OCI-LY1 (cell line): ENCODE data around the gene DPH6.

Source experiments
- CTCF ChIP-seq: fragments of 200-600 bp; sonication (generic), shearing (Covaris generic); IDR thresholded peaks from 2 replicates; pipeline ENCODE4 v1.5.1; 2017; ENCODE audit warnings: mild to moderate bottlenecking, antibody characterized with exemption, low read length, moderate library complexity, mixed read lengths
- EZH2 ChIP-seq: fragments of 200-600 bp; sonication (generic), shearing (Covaris generic); IDR thresholded peaks from 2 replicates; pipeline ENCODE4 v1.8.0; 2017; ENCODE audit warnings: borderline replicate concordance, mixed run types, mild to moderate bottlenecking, antibody characterized with exemption, low read length, moderate library complexity, mixed read lengths

DNA sequence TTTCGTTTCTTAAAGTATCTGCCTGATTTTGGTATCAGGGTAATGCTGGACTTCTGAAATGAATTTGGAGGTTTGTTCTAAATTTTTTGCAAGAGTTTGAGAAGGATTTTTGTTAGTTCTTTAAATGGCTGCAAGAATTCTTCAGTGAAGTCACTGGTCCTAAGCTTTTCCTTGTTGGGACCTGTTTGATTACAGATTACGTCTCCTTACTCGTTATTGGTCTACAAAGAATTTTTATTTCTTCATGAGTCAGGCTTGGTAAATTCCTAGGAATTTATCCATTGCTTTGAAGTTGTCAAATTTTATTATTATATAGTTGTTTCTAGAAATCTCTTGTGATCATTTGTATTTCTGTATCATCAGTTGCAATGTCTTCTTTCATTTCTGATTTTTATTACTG, 196.0 kb downstream of the DPH6 start:
- TF ChIP-seq CTCF: no peak
- no peak for TF ChIP-seq EZH2
